GM21381 (cell line): Measurements from ENCODE around the gene DCTN5.
"Not testable (repeated sequence)": the region's sequence is repeated elsewhere in the genome, so short reads cannot be mapped to it uniquely, and the experiment has no call there.

Experiments used
- ATAC-seq: cut with Tn5 transposase; IDR thresholded peaks from one replicate; pipeline ENCODE4 v1.9.1; 2021; ENCODE audit warnings: mild to moderate bottlenecking, moderate library complexity; ENCODE audit not compliant: unreplicated experiment

DCTN5 gene

DNA sequence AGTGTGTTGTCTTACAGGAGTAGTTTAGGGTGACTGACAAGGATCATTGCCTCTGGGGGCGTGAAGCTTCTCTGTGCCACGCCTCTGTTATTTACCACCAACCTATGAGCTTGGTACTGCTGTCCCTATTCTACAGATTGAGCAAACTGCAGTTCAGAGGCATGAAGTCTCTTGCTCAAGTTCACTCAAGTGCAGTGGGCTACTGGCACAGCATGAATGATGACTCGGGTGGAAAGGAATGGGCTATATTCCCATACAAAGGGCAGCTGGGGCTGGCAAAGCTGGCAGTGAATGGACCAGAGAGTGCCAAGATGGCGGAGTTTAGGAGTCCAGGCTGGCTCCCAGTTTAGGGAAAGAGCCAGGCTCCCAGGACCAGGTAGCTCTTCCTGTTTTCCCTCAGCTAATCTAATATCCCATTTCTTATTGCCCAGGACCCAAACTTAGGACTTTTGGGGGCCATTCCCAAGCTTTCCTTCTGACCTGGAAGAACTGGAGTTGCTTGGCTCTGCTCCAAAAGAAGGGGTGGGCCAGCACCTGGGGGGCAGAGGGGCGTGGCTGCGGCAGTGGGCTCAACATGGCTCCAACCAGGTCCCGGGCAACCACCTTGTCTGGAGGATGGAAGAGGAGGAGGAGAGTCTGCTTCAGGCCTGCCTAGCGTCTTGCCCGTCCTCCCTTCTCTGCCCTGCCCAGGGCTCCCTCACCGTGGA is 50.4 kb downstream of the DCTN5 start:
- ATAC-seq: no peak

DNA sequence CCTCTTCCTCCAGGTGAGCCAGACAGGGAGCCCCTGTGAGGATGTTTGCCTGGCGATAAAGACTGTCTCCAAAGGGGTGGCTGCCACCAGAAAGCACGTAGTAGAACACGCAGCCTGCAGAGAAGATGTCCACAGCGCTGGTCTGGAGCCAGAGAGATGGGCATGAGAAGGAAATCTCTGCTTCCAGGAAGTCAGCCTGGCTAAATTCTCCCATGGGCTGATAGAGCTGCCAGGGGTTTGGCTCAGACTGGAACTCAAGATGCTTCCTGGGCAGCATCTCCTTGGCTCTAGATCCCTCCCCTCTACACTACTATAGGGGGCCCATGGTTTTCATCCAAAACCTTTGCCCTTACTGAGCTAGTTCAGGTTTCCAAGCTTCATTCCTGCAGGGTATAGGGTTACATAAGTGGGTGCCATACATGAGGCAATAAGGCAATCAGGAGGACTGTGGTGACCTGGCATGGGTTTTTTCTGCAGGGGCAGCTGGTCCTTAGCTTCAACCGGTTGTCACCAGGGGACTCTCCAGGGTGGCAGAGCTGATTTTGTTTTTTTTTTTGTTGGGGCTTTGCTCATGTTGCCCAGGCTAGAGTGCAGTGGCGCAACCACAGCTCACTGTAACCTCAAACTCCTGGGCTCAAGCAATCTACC is 51.0 kb downstream of the DCTN5 start:
- ATAC-seq: no peak

DNA sequence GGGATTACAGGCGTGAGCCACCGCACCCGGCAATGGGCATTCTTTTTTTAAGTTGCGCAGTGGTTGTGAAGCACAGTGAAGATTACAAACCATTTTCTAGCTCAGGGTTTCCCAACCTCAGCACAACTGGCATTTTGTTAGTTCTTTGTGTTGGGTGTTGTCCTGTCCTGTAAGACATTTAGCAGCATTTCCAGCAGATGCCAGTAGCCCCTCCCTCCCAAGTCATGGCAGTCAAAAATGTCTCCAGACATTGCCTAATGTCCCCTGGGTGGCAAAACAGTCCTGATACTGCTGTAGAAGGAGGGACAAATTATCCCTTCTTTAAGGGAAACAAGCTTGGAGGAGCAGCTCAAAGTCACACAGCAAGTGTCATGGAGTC is 53.0 kb downstream of the DCTN5 start:
- ATAC-seq: no peak

DNA sequence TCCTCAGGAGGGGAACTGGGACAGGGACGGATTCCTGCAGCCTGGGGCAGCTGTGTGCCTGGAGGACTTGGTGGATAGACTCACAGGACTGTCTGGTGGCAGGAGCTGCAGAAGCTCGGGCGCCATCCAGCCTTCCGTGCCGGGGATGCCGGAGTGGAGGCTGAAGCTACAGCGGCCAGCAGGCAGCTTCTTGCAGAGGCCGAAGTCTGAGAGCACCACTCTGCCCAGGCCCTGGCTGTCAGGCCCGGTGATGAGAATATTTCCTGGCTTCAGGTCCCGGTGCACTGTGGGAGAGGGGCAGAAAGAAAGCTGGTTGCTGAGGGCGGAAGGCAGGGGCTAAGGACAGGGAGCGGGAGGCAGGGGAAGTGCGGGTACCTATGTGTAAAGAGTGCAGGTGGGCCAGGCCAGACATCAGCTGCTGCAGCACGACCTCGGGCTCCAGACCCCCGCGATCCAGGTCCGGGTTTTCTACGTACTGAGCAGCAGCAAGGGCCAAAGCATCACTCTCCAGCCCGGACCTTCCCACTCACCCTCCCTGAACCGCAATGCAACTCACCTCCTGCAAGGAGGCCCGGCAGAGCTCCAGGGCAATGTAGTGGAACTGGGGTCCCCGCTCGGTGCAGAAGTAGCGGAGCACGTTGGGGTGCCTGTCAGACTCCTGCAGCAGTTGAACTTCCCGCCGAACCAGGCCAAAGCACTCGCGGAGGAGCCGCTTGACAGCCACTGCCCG is 53.5 kb downstream of the DCTN5 start:
- no peak for ATAC-seq

DNA sequence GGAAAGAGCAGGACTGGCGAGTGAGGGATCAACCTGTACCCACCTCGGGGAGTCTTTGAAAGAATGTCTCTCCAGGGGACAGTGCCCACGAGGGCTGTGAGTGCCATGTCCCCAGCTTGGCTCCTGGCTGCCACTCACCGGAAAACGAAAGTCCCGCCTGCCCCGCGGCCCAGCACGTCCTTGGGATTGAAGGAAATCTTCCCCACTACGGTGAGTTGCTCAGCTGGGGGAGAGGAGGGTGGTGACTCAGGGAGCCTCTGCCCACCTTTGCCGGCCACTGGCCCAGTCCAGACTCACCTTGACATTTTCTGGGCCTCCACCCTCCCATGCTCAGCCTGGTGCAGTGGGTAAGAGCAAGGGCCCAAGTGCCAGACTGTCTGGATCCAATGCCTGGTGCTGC is 54.5 kb downstream of the DCTN5 start:
- no peak for ATAC-seq

DNA sequence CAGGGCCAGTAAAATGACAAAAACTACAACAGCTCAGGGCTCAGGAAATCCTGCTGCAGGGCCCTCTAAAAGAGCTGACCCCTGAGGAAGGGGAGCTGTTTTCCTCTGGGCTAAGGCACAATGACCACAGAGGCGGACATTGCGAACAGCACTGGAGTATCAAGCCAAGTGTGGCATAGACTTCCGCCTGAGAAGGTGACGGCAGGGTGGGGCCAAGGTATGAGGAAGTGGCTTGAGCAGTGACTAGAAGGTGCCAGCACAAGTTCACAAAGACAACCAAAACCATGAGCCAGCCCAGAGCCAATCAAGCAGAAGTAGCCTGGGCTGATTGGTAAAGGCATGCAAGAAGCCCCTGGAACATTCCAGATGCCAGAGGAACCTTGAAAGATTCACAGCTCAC is 57.8 kb downstream of the DCTN5 start:
- no peak for ATAC-seq

DNA sequence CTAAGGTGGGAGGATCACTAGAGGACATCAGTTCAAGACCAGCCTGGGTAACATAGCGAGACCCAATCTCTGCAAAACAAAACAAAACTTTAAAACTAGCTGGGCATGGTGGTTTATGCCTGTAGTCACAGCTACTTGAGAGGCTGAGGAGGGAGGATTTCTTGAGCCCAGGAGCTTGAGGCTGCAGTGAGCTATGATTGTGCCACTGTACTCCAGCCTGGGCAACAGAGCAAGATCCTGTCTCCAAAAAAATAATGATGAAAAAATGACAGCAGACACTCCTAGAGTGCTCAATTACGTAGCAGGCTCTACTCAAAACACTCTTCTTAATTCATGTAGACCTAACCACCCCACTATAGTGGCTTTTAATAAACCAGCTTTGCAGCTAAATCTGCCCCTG is 58.8 kb downstream of the DCTN5 start:
- ATAC-seq: no peak

DNA sequence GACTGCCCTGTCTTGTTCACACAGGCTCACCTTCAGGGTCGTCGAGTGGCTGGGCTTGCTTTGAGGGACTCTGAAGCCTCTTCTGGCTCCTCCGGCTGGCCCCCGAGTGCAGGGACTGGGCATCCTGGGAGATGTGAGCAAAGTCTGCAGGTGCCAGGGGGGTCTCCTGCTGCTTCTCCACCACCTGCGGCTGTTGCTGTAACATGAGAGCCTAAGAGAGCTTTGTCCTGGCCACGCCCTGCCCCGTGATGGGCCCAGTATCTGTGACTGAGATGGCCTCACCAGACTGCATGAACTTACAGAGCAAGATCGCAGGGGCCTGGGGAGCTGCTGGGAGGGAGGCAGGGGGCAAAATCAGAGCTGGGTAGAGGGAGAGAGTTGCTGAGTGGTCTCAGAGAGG is 59.2 kb downstream of the DCTN5 start:
- ATAC-seq: no peak

DNA sequence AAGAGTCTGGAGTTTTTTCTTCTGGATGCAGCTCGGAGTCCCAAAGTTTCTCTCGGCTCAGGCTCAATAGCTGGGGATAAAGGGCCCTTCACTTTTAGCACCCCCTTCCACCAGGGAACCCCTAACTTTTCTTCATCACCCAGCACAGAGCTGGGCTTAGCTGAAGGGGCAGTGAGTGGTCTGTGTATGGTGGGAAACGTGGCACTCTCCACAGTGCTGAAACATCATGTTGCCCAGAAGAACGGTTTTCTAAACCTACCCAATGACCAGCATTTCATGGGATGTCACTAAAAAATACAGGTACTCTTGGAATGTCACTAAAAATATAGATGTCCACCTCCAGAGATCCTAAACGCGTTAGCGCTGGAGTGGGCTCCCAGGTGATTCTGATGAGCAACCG is 59.8 kb downstream of the DCTN5 start:
- no peak for ATAC-seq

DNA sequence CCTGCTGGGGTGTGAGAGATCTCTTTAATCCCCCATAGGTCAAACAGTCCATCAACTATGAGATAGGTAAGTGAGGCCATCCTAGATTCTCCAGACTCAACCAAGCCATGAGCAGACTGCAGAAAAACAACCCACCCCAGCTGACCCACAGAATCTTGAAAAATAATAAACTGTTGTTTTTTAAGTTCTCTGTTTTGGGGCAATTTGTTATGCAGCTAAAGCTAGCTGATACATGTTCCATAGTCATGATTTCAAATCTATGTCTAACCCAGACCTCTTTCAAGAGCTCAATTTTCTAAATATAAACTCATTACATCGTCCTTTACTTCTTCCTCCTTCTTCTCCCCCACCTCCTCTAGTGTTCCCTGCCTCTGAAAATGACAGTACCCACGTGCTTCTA is 61.7 kb downstream of the DCTN5 start:
- no peak for ATAC-seq

DNA sequence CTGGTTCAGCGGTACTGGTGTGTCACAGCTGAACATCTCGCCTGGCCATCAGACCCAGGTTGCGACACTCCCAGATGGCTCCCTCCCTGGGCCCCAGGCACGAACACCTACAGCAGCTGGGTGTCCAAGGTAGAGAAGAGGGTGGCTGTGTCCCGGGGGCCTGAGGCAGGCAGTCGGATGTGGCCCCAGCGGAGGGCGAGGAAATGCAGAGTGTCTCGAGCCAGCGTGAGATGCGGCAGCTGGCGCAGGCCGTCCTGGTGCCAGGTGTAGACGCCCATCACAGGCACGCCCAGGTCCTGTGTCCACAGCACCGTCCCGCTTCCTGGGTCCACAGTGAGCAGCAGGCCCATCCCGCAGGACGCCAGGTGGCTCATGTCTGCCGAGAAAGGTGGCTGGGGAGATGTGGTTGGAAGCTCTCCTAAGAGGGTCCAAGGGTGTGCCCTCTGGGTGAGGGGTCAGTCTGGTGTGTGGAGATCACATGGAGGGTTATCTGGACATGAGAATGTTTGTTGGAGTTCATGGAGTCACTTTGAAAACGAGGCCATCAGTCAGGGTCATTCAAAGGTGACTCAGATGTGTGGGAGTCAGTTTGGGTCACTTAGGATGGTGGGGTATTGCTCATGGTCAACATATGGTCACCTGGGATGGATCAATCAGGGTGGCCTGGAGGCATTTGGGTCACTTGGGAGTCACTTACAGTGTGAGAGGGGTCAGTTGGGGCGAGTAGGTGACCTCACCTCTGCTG is 63.7 kb downstream of the DCTN5 start:
- ATAC-seq: no peak

DNA sequence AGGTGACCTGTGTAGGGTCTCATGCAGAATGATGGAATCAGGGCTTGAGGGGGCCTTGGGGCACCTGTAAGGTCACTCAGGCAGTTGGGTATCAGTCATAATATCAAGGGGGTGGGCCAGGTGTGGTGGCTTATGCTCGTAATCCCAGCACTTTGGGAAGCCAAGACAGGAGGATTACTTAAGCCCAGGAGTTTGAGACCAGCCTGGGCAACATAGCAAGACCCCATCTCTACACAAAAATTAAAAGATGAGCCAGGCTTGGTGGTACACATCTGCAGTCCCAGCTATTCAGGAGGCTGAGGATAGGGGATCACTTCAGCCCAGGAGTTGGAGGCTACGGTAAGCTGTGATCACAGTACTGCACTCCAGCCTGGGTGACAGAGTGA is 64.2 kb downstream of the DCTN5 start:
- ATAC-seq: no peak

DNA sequence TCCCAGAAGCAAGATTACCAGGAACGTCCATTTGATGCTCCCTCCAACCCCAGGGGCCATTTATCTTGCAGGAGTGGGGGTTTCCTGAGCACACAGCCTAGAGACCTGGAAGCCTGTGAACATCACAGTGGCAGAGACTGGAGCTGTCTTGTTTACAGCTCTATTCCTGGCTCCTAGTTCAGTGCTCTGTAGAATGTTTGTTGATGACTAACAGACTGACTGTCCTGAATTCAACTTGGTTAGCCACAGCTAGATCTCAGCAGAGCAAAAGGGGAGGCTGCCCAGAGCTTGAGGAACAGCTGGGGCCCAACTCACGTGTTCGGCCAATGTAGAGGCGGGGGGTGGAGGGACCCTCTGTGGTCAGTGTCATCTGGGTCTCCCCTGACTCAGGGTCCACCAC is 65.2 kb downstream of the DCTN5 start:
- no peak for ATAC-seq

DNA sequence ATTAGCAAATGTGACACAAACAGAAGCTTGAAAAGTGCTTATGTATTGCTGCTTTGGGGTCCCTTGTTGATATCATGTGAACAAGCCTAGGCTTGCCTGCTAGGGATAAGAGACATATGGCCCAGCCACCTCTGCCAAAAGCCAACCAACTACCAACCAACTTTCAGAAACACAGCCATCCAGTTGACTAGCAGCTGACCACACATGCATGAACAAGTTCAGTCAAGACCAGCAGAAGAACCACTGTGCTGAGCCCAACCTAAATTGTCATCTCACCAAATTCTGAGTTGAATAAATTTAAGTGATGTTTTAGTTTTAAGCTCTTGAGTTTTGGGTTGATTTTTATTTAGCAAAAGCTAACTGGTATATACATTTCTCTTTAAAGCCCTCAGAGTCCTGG is 68.3 kb downstream of the DCTN5 start:
- no peak for ATAC-seq

DNA sequence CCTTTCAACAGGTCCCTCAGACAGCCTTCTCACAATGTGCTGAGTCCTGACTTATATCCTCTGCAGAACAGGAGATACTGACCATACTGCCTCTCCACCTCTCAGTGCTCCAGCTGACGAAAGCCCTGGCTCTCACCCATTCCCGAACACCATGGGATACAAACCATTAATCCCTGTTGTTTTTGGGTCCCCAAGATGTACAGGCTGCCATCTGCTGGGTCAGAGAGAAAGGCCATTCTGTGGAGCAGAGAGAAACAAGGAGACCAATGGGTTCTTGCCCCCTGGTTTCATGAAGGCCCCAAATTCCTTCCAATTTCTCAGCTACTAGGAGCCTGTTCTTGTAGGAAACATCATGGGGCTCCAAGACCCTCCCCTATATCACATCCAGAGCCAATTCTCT is 68.7 kb downstream of the DCTN5 start:
- ATAC-seq: no peak

DNA sequence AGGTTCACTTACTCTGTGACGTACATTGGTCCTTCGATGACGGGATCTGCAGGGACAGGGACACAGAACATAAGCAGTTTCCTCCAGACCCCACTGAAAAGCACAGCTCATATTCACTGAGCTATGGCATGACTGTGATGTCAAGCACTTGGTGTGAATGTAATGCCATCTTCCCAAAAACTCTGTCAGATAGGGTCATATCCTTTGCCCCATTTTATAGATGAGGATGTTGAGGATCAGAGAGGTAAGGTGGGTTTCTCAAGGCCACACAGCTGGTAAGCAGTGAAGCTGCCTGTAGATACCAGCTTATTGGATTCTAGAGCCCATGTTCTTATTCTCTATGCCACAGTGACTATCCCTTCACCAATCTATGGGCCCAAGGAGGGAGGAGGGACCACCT is 69.2 kb downstream of the DCTN5 start:
- ATAC-seq: no peak

DNA sequence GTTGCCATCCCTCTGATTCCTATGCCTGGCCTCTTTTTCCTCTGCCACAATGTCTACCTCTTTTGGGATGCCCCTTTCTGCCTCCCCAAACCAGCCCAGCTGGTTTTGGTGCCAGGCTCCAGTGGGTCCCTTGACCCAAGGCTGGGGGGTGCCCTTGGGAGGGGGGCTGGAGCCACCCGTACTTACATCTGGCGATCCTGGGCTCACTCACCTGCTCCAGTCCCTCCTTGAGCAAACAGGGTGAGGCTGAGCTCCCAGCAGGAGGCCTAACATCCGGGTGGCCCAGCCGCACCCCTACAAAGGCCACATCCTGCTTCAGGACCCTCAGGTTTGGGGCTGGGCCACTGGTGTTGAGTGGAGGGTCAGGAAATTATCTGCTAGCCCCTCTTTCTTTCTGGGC is 70.5 kb downstream of the DCTN5 start:
- no peak for ATAC-seq

DNA sequence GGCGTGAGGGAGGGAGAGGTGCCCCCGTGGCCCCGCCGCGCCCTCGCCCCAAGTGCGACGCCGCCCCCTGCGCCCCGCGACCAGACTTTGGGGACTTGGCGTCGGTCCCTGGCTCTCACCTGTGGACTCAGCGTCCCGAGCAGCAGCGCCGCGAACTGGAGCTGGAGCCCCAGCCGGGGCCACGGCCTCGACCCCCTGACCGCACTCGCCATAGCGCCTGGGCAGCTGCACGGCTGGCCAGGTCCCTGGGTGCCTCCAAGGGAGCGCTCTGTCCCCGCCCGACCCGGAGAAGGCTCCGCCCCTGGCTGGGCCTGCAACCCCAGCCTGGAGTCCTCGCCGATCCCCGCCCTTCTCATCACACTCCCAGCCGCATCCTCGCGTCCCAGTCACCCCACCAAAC is 71.7 kb downstream of the DCTN5 start, which contains the start of gene ERN2:
Gene ERN2, minus strand, starts transcription at position 247 of the 400 bp plus-strand sequence. Its CDS starts 35 bp downstream, at position 212.
- ATAC-seq: no peak

DNA sequence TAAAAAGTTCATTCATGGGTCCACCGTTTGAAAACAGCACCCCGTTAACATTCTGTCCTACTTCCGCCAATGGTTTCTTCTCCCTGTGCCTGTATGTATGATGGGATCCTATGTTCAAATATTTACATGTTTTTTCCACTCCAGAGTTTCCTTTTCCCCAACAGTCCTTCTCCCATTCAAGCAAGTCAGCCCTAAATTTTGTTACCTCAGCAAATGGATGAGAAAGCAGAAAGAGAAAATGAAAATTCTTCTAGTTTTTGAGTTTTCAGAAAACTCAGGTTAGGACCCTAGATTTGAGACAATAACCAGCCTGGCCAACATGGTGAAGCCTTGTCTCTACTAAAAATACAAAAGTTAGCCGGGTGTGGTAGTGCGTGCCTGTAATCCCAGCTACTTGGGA is 75.2 kb downstream of the DCTN5 start:
- no peak for ATAC-seq

DNA sequence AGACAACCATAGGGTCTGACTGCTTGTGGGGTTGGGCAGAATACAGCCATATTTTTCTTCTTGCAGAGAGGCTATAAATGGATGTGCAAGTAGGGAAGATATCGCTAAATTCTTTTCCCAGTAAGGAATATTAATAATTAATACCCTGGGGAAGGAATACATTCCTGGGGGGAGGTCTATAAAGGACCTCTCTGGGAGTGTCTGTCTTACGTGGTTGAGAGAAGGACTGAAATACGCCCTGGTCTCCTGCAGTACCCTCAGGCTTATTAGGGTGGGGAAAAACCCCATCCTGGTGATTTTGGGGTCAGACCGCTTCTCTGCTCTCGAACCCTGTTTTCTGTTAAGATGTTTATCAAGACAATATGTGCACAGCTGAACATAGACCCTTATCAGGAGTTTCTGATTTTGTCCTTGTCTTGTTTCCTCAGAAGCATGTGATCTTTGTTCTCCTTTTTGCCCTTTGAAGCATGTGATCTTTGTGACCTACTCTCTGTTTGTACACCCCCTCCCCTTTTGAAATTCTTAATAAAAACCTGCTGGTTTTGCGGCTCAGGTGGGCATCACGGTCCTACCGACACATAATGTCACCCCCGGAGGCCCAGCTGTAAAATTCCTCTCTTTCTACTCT is 81.5 kb downstream of the DCTN5 start:
- not testable (repeated sequence) for ATAC-seq
